B cell (primary cell): ENCODE results near the gene GGA2. TPM values are rescaled to one million over a fixed set of nuclear protein-coding genes. Genes with fewer than 3 reads are reported as not detected.
A peak's percentile ranks its signal among the peaks of the same experiment; 100 is the strongest.

Experiments
- ATAC-seq: fragments of 200-7000 bp; cut with Tn5 transposase; one replicate; pipeline ENCODE4 v1.10.0; 2021; ENCODE audit warnings: low read depth, mild to moderate bottlenecking, moderate number of reproducible peaks, moderate library complexity
- CTCF ChIA-PET: fragments of 350-600 bp; sonication (Branson Sonifier 250); formaldehyde crosslinking; loops from one replicate; lab custom pipeline; 2021; ENCODE audit warnings: antibody characterized with exemption, inconsistent platforms; lab: Charles Lee
- POLR2A ChIA-PET: fragments of 350-600 bp; sonication (Branson Sonifier 250); formaldehyde crosslinking; loops from one replicate; lab custom pipeline; 2021; ENCODE audit warnings: antibody characterized with exemption; lab: Charles Lee
- DNase-seq: peaks from one replicate; pipeline ENCODE4 v3.0.0; 2013
- H2AFZ ChIP-seq: 2 replicates; pipeline ENCODE4 v1.6.1; 2012; ENCODE audit warnings: mild to moderate bottlenecking, low read depth, low read length; ENCODE audit not compliant: insufficient read depth, poor library complexity, severe bottlenecking
- H3K27ac ChIP-seq, 2 donors: 1 replicate in 1 of 2; 2 replicates in 1 of 2; pipeline ENCODE4 v1.5.1; 2012 to 2013; ENCODE audit warnings: low read length in 2 of 2, mild to moderate bottlenecking in 2 of 2, moderate library complexity in 1 of 2
- H3K27me3 ChIP-seq, 4 experiments: fragments of 200-600 bp in 1 of 4; sonication (generic) in 1 of 4; replicated peaks in 1 of 4; 1 replicate in 2 of 4; 2 replicates in 2 of 4; pipeline versions ENCODE4 v1.6.1 to v1.7.0; 2013 to 2016; ENCODE audit warnings: low read length in 3 of 4, mild to moderate bottlenecking in 2 of 4, mixed read lengths in 1 of 4, moderate library complexity in 1 of 4; ENCODE audit not compliant: insufficient read depth in 4 of 4, control insufficient read depth in 3 of 4; ENCODE audit errors: control extremely low read depth in 1 of 4
- H3K36me3 ChIP-seq, 2 experiments: replicated peaks in 1 of 2; 1 replicate in 1 of 2; 2 replicates in 1 of 2; pipeline versions ENCODE4 v1.6.1 to v1.7.1; 2013; ENCODE audit warnings: low read length in 1 of 2; ENCODE audit not compliant: insufficient read depth in 2 of 2, control insufficient read depth in 1 of 2; ENCODE audit errors: control extremely low read depth in 1 of 2, extremely low read depth in 1 of 2
- H3K4me1 ChIP-seq, 2 donors: fragments of 200-600 bp in 1 of 2; sonication (generic) in 1 of 2; 1 replicate in 1 of 2; 2 replicates in 1 of 2; pipeline versions ENCODE4 v1.5.1 to v1.6.1; 2013 to 2017; ENCODE audit warnings: low read length in 2 of 2; ENCODE audit not compliant: control insufficient read depth in 2 of 2, insufficient read depth in 2 of 2
- H3K4me2 ChIP-seq: replicated peaks from 2 replicates; pipeline ENCODE3; 2012; ENCODE audit warnings: mild to moderate bottlenecking, low read depth, low read length; ENCODE audit not compliant: poor library complexity, severe bottlenecking
- H3K4me3 ChIP-seq, 5 experiments: fragments of 200-600 bp in 1 of 5; sonication (generic) in 1 of 5; 1 replicate in 3 of 5; 2 replicates in 2 of 5; pipeline versions ENCODE4 v1.5.1 to v1.7.0; 2011 to 2016; ENCODE audit warnings: low read length in 4 of 5, mild to moderate bottlenecking in 4 of 5, low read depth in 2 of 5, control low read depth in 1 of 5, moderate library complexity in 1 of 5; ENCODE audit not compliant: insufficient read depth in 1 of 5; ENCODE audit errors: control extremely low read depth in 1 of 5, extremely low read depth in 1 of 5
- H3K79me2 ChIP-seq: fragments of 200-600 bp; sonication (generic); one replicate; pipeline ENCODE4 v1.6.0; 2016; ENCODE audit warnings: low read length; ENCODE audit not compliant: control insufficient read depth, insufficient read depth
- H3K9ac ChIP-seq: fragments of 200-600 bp; sonication (generic); 2 replicates; pipeline ENCODE4 v1.6.1; 2017; ENCODE audit warnings: mild to moderate bottlenecking, low read length, moderate library complexity
- H3K9me3 ChIP-seq, 3 donors: one replicate each; pipeline versions ENCODE4 v1.6.1 to v1.7.1; 2013; ENCODE audit warnings: low read length in 2 of 3; ENCODE audit not compliant: control insufficient read depth in 2 of 3, insufficient read depth in 1 of 3; ENCODE audit errors: control extremely low read depth in 1 of 3
- H4K20me1 ChIP-seq: 2 replicates; pipeline ENCODE4 v1.6.0; 2012; ENCODE audit warnings: mild to moderate bottlenecking, low read length; ENCODE audit not compliant: insufficient read depth, control insufficient read depth, poor library complexity, severe bottlenecking
- H3K27ac Mint-ChIP-seq: one replicate; pipeline ENCODE4 v1.8.0; 2021; ENCODE audit warnings: mixed read lengths
- H3K27me3 Mint-ChIP-seq: one replicate; pipeline ENCODE4 v1.8.0; 2021; ENCODE audit warnings: mixed read lengths
- H3K4me1 Mint-ChIP-seq: one replicate; pipeline ENCODE4 v1.8.0; 2021; ENCODE audit warnings: mixed read lengths
- H3K4me3 Mint-ChIP-seq: one replicate; pipeline ENCODE4 v1.8.0; 2021; ENCODE audit warnings: mixed read lengths
- H3K9me3 Mint-ChIP-seq: one replicate; pipeline ENCODE4 v1.8.0; 2022; ENCODE audit warnings: mixed read lengths; ENCODE audit not compliant: insufficient read depth
- CTCF ChIP-seq: fragments of 200-600 bp; IDR thresholded peaks from one replicate; pipeline ENCODE4 v1.8.0; 2022; ENCODE audit warnings: antibody characterized with exemption, mild to moderate bottlenecking
- EZH2 ChIP-seq: IDR thresholded peaks from 2 replicates; pipeline ENCODE4 v1.6.1; 2012; ENCODE audit warnings: borderline replicate concordance, low read depth, mild to moderate bottlenecking, moderate library complexity, low read length; ENCODE audit not compliant: insufficient read depth, poor library complexity, severe bottlenecking
- WGBS: methylation state at CpG from one replicate; pipeline ENCODE4 v1.1.5; 2013; ENCODE audit warnings: missing lambda C conversion rate; ENCODE audit not compliant: insufficient coverage; 5-methylcytosine and 5-hydroxymethylcytosine counted together
- intact Hi-C: fragments of 100-400 bp; cut with micrococcal nuclease; formaldehyde crosslinking; loops from one replicate; pipeline ENCODE4 v1.10.0; 2022
- polyA plus RNA-seq: library from polyadenylated mRNA; depleted of rRNA; stranded (reverse); fragments of >200 nt; gene quantifications from 2 replicates; pipeline ENCODE4 v1.2.3, GENCODE V29; 2012
- total RNA-seq, 2 donors: library from RNA; stranded (reverse); fragments of 120-200 nt in 1 of 2; gene quantifications; 1 replicate in 1 of 2; 2 replicates in 1 of 2; pipeline versions ENCODE4 v1.2.3 to v1.2.4, GENCODE V29; 2013 to 2022

Gene GGA2
- total and polyA plus RNA-seq, 2 donors (not counting 1 experiment from before 2014, with no cell fraction given): 227 to 832 TPM

- peak overlapping the region; percentile 91 for H3K4me3 Mint-ChIP-seq
- WGBS: 45% methylated on average over 25 of the region's 37 CpGs
- H2AFZ ChIP-seq: peak overlapping the region; percentile 87
These were observed 56.8 kb downstream of the GGA2 start for GRCh38 chr16:23453338-23454052.

More at GRCh38 chr16:23453338-23454052, 56.8 kb downstream of the GGA2 start:
- DNase-seq: no peak
- H3K9ac ChIP-seq: peak overlapping the region; percentile 80
- CTCF ChIA-PET: interaction anchor here (0.7 to 2.8 kb wide), 3 partner anchors 19 to 143 kb away, joined by 3 to 20 read pairs (median 4); partner anchors contain the start of gene NDUFAB1
- Mint-ChIP-seq H3K27me3 (no peaks in the 10 kb centered on the region), H3K9me3 (no peaks in the 10 kb centered on the region), H3K27ac (peak overlapping the region; percentile 90), H3K4me1 (peaks cover 24% of the 10 kb centered on the region)
- no peaks in the 10 kb centered on the region for H4K20me1 ChIP-seq
- H3K79me2 ChIP-seq: peaks cover 30% of the 10 kb centered on the region
- TF ChIP-seq EZH2 (no peak), CTCF (no peak)
- intact Hi-C loops: loop anchor here (1.0 to 2.0 kb wide), 4 partner anchors 19 to 143 kb away; partner anchors contain the start of genes EARS2, NDUFAB1 and UBFD1
- H3K9me3 ChIP-seq: no peaks in the 10 kb centered on the region
- POLR2A ChIA-PET: no interaction called here
- peak overlapping the region; percentile 87 for H3K4me2 ChIP-seq
- H3K27ac ChIP-seq: peak overlapping the region in 1 of 2 donors; percentile 67
- no peak for ATAC-seq
- peak overlapping the region; percentile 67 to 99 (median 89) for H3K4me3 ChIP-seq
- no peaks in the 10 kb centered on the region for H3K36me3 ChIP-seq
- peaks cover 11 to 13% of the 10 kb centered on the region in 2 donors for H3K4me1 ChIP-seq
- no peaks in the 10 kb centered on the region for H3K27me3 ChIP-seq
